HG03558 (cell line): ENCODE results near the gene CDR2L.
A peak's percentile ranks its signal among the peaks of the same experiment; 100 is the strongest.
"Not testable (repeated sequence)": the region's sequence is repeated elsewhere in the genome, so short reads cannot be mapped to it uniquely, and the experiment has no call there.

ENCODE experiments used
- ATAC-seq: cut with Tn5 transposase; IDR thresholded peaks from one replicate; pipeline ENCODE4 v1.9.1; 2021; ENCODE audit warnings: moderate number of reproducible peaks; ENCODE audit not compliant: unreplicated experiment; ENCODE audit errors: extremely low read depth

Gene CDR2L

DNA sequence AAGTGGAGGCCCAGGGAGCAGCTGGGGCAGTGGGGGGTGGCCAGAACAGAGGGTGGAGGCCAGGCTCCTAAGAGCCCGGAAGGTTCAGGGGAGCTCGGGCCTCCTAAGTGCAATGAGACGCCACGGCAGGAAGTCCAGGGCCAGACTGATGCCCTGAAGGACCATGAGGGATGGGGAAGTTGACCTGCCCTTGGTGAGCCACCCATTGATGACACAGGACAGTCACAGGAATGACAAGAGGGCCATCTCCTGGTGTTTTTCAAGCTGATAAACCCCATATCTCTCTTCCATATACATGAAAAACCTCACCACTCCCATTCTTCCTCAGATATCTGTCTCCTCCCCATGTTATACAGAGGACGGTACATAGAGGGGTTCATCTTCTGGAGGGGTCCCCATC, 19.2 kb downstream of the CDR2L start:
- no peak for ATAC-seq

DNA sequence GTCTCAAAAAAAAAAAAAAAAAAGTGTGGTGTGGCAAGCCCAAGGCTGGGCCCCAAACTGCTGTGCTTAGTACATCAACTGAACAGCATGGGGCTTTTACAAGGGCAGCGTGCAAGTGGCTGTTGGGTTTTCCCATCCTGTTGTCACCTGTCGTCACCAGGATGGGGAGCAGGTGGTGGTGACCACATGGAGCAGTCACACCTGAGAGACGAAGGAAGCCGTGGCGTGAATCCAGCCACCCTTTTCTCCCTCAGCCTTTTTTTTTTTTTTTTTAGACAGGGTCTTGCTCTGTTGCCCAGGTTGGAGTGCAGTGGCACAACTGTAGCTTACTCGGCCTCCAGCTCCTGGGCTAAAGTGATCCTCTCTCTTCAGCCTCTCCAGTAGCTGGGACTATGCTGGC, 20.9 kb downstream of the CDR2L start:
- ATAC-seq, result no peak

DNA sequence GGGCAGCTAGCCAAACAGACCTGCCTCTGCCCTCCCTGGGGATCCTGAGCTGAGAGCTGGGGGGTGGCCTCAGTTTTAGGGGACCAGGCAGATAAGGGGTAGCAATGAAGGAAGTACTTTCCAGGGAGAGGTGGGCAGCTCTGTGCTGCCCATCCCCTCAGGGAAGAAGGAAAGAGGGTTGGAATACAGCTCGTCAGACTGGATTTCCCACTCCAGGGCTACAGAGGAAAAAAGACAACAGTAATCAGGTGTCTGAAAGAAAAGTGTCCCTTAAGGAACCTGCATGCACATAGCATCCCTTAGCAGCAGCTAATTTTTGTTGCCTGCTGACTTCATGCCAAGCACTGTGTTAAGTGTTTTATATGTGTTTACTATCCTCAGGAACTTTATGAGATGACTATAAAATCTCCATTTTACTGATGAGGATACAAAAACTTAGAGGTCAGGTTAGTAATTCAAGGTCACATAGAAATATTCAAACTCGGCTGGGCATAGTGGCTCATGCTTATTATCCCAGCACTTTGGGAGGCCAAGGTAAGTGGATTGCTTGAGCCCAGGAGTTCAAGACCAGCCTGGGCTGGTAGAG, 21.8 kb downstream of the CDR2L start:
- ATAC-seq, result no peak

DNA sequence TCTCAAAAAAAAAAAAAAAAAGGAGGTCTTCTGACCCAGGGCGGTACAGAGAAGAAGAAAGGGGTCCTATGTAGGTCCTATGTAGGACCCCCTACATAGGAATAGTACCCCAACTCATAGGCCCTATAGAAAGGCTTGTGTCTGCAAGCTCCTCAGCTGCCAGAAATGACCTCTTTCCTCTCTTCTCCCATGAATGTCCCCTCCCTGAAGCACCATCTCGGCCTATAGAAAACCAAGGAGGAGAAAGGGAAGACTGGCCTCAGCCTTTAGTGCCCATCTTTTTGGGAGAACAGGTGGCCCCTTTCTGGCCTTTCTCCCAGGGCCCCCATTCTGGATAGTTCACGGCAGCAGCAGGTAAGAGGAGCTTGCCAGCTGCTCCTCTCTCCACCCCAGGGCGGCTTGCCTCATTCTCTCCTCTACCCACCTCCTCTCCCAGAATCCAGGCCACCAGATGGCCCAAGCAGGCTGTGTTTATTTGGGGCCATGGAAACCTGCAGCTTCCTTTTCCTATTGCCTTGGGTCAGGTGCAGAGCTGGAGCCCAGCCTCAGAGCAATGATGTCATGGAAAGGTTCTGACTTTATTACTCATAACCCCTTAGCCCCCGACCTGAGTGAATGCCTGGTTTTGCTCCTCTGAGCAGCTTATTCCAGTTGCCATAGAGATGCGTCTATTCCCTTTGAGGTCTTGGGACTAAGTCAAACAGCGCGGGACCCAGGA, 23.4 kb downstream of the CDR2L start:
- no peak for ATAC-seq

DNA sequence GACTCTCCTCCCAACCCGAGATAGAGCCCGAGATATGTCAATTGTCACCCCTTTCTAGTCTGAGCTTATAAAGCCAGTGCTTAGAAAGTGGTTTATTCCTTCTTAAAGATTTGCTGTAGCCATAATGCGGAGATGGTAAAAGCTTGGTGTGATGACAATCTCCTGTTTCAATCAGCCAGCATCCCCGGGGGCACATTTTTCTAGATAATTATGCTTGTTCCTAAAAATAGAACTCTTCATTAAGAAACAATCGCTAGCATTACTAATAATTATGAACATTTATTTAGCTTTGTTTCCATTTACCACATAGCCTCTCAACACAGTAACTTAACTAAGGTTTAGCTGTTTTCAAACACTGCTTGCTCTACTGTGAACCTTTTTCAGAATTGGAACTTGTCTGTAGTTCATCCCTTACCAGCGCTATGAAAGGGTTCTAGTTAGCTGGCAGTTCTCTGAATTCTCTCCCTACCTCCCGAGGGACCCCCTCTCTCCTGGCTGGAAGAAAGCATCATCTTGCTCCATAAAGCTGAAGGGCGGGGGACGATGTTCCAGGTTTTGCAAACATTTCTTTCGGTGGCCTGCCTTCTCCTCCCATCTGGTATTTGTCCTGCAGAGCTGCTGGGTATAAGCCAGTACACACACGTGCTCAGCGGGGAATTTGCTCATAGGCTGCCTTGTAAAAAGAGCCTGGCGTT, 24.1 kb downstream of the CDR2L start:
- ATAC-seq, result no peak

DNA sequence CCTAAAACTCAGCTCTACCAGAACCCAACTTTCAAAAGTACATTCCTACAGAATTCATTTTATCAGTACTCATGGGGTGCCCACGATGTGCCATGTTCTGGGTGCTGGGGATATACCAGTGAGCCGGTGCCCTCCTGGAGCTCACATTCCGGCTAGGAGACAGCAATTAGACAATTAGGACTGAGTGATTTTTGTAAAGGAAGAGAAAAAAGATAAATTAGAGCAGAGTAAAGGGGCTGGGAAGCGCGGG, 24.6 kb downstream of the CDR2L start:
- ATAC-seq, result no peak

DNA sequence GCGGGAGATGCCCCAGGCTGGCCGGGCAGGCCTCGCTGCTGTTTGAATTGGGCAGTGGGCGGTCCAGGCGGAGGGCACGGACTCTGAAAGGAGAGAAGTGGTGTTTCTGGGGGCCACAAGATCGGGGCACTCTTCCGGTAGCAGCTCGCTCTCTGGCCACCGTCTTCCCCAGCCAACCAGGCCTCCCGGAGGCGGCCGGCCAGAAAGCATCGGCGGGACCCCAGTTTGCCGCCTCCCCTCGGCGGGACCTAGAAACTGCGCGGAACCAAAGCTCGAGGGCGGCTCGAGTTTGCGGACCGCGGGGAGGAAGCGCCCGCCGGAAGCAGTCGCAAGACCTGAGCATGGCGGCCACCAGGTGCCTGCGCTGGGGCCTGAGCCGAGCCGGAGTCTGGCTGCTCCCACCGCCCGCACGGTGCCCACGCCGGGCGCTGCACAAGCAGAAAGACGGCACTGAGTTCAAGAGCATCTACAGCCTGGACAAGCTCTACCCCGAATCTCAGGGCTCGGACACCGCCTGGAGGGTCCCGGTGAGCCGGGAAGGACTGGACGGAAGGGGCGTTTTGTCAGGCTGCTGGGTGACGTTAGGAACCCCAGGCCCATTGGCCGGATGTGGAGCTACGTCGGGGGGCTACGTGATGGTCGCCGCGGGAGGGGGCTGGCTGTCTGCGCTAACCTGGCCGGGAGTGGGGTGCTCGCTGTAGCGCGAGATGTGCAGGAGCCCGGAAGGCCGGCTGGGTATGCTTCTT, 25.1 kb downstream of the CDR2L start, which contains the start of gene MRPL58:
TSS of gene MRPL58 (plus strand) at position 325 of the 746 bp plus-strand sequence. CDS start at position 342, 17 bp downstream.
- ATAC-seq, result peak; percentile 65

DNA sequence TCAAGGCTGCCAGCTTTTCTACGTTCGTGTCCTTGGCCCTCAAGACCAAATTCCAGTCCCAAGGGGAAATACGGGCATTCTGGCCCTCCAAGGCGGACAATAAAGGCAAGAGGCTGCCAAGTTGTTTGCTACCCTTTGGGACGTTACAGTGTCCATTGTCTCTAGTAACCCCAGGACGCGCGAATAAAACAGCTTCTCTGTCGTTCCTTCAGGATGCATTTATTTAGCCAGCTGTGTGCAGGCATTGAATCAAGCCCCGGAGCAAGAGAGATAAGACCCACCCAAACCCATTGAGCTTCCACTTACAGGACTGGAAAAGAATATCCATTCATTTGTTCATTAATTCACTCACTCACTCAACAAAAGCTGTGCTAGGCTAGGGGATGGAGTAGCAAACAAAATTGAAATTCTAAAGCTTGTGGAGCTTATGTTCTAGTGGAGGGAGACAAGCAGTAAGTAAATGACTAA, 25.7 kb downstream of the CDR2L start:
- ATAC-seq, result no peak

DNA sequence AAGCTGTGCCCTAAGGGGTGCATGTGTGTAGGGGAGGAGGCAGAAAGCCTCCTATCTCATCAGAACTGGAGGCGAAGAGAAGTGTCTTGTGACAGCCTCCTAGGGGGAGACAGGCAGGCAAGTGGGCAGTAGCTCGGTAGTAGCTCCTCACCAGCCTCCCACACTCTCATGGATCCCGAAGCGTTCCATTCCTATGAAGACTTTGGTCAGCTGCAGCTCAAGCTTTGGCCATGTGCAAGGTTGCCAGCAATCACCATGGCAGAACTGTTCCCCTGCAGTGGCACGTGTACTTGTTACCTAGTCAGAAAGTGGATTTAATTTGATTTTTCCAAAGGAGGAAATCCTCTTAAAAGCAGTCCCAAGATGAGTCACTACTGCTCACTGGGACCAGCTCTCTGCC, 31.7 kb downstream of the CDR2L start:
- no peak for ATAC-seq

DNA sequence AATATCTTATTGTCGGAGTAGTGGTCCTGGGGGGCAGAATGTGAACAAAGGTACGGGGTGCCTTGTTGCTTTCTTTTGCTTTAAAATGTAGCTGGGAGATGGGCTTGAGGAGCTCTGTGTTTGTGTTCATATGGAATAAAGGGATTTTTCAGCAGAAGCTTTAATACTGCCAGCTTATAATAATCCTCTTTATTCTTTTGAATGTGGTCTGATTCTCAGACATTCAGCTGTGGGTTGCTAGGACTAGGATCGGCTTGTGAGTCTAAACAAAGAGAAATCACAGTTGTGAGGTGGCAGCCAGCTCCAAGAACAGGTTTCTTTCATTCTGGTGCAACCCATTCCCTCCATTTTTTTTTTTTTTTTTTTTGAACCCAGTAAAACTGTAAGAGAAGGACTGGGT, 32.3 kb downstream of the CDR2L start:
- no peak for ATAC-seq

DNA sequence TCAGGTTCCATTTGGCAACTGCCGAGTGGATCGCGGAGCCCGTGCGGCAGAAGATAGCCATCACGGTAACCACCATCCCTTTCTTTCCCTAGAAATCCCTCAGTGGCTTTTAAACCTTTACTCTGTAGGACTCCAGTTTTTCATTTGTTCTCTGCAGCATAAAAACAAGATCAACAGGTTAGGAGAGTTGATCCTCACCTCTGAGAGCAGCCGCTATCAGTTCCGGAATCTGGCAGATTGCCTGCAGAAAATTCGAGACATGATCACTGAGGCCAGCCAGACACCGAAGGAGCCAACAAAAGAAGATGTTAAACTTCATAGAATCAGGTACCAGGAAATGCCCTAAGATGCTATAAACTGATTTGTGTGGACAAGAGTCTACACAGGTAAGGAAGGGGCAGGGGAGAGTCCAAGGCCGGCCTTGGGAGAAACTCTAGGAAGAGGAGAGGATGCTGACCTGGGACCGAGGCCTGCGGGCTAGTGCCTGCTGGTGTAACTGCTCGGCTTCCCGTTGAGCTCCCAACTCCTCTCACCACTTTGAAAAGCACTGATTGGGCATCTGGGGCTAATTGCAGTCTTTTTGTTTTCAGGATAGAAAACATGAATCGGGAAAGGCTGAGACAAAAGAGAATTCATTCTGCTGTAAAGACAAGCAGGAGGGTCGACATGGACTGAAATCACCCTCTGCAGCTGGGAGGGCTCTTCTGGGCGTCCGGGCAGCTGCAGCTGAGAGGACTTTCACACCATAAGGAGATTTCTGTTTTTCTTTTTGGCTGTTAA, 33.1 kb downstream of the CDR2L start:
- ATAC-seq, result no peak

DNA sequence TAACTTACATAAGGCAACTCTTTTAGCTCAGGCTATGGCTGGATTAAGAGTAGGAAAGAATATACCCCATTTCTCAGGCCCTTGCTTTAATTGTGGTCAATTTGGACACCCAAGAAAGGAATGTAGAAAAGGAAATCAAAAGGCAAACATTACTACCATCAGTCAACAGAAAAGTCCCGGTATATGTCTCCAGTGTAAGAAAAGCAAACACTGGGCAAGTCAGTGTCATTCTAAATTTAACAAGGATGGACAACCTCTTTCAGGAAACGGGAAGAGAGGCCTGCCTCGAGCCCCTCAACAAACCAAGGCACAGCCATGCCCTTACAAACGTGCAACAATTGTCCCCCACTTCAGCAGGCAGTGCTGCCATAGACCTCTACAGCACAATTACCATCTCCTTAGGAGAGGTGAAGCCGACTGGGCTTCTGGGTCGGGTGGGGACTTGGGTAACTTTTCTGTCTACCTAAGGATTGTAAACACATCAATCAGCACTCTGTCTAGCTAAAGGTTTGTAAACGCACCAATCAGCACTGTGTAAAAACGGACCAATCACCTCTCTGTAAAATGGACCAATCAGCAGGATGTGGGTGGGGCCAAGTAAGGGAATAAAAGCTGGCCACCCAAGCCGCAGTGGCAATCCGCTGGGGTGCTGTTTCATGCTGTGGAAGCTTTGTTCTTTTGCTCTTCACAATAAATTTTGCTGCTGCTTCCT, 37.4 kb downstream of the CDR2L start:
- no peak for ATAC-seq

DNA sequence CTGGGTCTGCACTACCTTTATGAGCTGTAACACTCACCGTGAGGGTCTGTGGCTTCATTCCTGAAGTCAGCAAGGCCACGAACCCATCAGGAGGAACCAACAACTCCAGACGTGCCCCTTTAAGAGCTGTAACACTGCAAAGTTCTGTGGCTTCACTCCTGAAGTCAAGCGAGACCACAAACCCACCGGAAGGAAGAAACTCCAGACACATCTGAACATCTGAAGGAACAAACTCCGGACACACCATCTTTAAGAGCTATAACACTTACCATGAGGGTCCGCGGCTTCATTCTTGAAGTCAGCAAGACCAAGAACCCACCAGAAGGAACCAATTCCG, 37.9 kb downstream of the CDR2L start:
- ATAC-seq, result not testable (repeated sequence)

DNA sequence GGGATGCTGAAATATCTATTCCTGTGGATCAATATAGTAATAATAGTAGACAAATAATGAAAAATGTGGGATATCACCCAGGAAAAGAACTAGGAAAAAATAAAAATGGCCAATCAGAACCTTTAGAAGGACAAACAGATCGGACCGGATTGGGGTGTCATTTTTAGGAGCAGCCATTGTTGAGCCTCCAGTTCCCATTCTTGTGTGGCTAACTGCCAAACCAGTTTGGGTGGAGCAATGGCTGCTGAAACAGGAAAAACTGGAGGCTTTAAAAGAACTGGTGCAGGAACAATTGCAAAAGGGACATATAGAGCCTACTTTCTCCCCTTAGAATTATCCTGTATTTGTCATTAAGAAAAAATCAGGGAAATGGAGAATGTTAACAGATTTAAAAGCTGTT, 39.2 kb downstream of the CDR2L start:
- ATAC-seq, result not testable (repeated sequence)

DNA sequence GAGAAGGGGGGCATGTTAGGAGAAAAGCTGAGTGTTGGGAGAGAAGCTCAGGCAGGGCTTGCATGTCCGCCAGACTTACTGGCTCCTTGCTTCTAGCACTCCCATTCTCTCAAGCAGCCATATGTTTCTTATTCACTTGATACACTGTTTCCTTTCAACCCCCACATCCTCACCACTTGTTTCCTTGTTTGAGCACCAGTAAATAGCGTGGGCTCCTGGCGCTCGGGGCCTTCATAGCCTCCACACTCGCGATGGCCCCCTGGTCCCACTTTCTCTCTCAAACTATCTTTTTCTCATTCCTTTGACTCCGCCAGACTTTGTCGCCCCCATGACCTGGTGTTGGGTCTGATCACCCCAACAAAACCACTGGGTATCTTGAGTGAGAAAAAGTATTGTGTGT, 42.7 kb downstream of the CDR2L start:
- no peak for ATAC-seq

DNA sequence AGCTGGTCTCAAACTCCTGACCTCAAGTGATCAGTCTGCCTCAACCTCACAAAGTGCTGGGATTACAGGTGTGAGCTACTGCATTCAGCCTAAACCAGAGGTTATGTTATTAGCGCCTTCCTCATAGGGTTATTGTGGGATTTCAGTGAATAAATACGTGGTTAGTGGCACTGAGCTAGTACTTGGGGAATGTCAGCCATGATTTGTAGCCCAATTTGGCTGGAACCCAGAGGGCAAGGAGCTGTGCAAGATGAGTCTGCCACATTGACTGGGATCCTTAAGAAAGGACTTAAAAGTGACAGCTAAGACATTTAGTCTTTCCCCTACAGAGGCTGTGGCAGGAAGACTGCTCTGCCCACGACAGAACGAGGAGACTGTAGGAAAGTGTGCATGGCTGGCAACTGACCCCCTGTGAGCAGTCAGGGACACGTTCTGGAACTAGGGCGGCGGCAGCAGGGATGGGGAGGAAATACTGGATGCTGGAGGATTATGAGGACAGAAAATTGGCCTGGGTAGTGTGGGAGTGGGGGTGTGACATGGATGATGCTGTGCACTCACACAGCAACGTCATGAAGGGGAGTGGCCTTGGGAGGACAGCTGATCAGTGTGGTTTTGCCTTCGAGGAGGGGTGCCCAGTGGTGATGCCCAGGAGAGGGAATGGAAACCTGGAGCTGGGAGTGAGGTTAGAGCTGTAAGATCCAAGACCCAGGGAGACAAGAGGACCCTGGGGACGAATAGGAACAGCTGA, 44.7 kb downstream of the CDR2L start:
- no peak for ATAC-seq

DNA sequence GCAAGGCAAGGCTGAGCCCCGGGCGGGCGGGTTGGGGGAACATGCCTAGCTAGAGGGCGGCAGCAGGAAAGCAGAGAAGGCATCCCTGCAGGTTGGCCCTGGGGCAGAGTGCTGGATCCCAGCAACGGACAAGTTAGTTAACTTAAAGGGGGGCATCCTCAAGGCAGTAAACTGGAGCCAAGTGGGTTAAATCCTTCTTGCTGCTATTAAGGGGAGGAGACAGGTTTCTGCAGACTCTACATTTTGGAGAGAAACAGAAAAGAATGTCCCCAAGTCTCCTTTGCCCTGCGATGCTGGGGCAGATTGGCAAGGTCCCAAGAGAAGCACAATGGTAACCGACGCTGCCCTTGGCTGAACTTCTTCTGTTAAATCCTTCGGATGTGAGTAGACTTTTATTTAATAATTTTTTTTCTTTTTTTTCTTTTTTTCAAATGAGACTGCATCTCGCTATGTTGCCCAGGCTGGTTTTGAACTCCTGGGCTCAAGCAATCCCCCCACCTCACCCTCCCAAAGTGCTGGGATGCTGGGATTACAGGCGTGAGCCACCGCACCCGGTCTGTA, 45.4 kb downstream of the CDR2L start:
- no peak for ATAC-seq

DNA sequence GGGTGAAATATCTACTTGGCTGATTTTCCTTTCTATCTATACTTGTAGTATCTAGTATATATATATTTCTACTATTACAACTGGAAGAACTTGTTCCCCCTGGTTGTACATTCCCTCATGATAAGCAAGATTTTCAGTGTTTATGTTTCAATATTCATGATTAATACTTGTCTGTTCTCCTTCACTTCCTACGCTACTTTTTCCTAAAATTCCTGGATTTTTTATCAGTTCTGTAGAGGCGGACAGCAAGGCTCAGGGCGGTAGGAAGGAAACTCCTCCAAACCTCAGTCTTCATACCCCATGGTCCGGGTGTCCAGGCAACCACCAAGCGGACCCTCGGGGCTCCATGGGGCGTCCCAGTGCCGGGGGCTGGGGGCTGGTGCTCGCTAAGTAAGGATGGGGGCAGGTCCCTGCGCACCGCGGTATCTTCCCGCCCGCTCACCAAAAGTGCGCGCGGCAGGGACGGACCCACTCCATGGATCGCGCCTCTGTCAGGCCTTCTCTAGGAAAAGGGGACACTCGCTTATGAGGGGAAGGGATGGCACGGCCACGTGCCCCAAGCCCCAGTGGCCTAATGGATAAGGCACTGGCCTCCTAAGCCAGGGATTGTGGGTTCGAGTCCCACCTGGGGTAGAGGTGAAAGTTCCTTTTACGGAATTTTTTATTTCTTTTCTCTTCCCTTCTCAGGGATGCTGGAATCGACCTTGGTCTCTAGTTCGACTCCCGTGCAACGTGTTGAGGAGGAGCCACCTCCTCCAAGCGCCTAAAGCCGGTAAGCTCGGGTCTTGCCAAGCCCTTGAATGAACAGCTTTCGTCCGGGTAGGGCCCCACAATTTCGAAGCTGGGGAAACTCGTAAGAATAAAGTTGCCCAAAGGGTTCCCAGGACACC, 46.2 kb downstream of the CDR2L start:
- no peak for ATAC-seq
